BE2C (cell line): ENCODE data around the gene SPHK2.

Experiments
- DNase-seq: peaks from one replicate; pipeline ENCODE4 v3.0.0-alpha.2; 2020
- H3K27me3 ChIP-seq: fragments of 250-450 bp; sonication (Bioruptor Pico); 2 replicates; pipeline ENCODE4 v1.5.1; 2020; ENCODE audit warnings: mild to moderate bottlenecking
- H3K36me3 ChIP-seq: fragments of 250-450 bp; sonication (Bioruptor Pico); 2 replicates; pipeline ENCODE4 v1.5.1; 2020; ENCODE audit warnings: mild to moderate bottlenecking
- H3K4me1 ChIP-seq: fragments of 250-450 bp; sonication (Bioruptor Pico); 2 replicates; pipeline ENCODE4 v1.5.1; 2020
- H3K4me3 ChIP-seq: 2 replicates; pipeline ENCODE4 v1.5.1; 2011; ENCODE audit warnings: low read depth, low read length
- H3K9me3 ChIP-seq: fragments of 250-450 bp; sonication (Bioruptor Pico); 2 replicates; pipeline ENCODE4 v1.5.1; 2020
- CTCF ChIP-seq: IDR thresholded peaks from 2 replicates; pipeline ENCODE4 v1.5.1; 2012; ENCODE audit warnings: mild to moderate bottlenecking, low read depth, low read length

The SPHK2 gene

DNA sequence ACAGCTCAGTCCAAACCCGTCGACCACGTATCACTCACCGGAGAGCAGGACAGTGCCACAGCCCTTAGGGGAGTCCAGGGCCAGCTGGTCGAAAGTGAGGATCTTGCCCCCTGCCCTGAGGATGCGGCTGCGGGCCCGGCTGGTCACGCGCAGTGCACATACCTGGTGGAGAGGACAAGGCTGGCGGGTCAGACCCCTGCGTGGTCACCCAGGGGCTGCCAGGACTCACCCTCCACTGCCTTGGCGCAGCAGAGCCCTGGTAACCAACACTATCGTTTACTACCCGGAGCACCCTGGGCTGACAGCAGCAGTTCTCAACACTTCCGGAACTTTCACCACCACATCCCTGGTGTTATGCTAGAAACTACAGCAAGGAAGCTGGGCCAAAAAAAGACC lies 3.3 kb upstream of the SPHK2 start:
- no peaks in the 10 kb centered on the region for H3K27me3 ChIP-seq
- H3K4me1 ChIP-seq = peaks cover 25% of the 10 kb centered on the region
- DNase-seq = no peak
- no peaks in the 10 kb centered on the region for H3K9me3 ChIP-seq
- peaks cover 47% of the 10 kb centered on the region for H3K36me3 ChIP-seq
- no peak overlapping the region for H3K4me3 ChIP-seq
- TF ChIP-seq CTCF = no peak

DNA sequence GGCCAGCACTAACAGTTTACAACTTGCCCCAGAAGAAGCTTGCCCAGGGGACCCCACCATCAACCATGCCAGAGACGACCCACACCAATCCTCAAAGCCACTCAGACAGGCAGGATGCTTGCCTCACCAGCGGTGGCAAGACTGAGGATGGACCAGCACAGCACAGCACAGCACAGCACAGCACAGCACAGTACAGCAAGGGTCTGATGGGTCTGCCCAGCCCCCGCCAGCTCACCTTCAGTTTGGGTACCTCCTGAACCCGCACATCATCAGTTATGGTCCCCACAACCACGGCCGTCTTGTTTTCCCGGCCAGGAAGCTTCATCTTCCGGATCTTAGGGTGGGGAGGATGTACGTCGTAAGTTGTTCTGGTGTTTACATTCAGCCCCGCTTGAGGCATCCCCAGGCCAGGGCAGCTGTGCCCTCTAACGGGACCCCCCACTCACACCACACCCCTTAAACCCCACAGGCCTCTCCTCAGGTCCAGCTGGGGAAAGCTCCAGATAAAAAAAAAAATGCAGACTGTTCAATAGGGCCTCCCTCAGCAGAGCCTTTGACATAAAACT lies 2.7 kb upstream of the SPHK2 start:
- H3K9me3 ChIP-seq = no peaks in the 10 kb centered on the region
- DNase-seq = no peak
- peaks cover 47% of the 10 kb centered on the region for H3K36me3 ChIP-seq
- peak overlapping the region; percentile 100 for H3K4me3 ChIP-seq
- no peaks in the 10 kb centered on the region for H3K27me3 ChIP-seq
- TF ChIP-seq CTCF = no peak
- H3K4me1 ChIP-seq = peaks cover 25% of the 10 kb centered on the region

DNA sequence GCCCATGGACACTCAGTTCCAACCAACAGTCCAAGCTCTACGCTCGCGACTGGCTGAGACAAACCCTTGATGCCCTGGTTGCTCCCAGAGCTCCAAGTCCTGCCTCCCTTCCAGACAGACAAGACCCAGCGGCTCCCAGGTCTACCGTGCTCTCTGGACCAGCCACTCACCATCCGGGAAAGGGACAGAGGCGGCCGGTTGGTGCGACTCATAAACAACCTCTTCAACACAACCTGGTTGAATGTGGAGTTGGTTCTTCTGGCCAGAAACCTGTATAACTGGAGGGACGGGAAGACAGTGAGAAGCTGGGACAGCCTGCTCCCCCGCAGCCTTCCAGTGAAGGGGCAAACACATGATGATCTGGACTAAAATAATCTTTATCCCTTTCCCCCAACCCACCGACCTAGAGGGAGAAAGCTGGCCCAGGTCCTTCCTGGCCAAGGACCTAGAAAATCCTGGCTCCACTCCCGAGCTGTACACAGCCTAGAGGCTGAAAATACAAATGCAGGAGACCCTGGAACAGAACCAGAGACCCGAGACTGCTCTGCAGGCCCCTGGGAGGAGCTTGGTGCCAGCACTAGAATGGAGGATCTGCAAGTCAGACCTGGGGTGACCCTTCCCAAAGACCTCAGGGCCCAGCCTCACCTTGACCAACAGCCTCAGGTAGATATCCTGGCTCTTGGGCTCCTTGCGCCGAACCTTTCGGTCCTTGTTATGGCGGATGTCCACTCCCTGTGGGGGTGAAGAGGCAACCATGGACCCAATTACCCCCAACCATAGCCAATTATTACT lies 2.0 kb upstream of the SPHK2 start:
- Histone ChIP-seq H3K9me3 (no peaks in the 10 kb centered on the region), H3K4me3 (peak overlapping the region; percentile 100), H3K4me1 (peaks cover 25% of the 10 kb centered on the region), H3K27me3 (no peaks in the 10 kb centered on the region), H3K36me3 (peaks cover 47% of the 10 kb centered on the region)
- TF ChIP-seq CTCF = no peak
- no peak for DNase-seq

- Histone ChIP-seq H3K4me3 (peak overlapping the region; percentile 100), H3K36me3 (peaks cover 47% of the 10 kb centered on the region), H3K4me1 (peaks cover 25% of the 10 kb centered on the region), H3K9me3 (no peaks in the 10 kb centered on the region), H3K27me3 (no peaks in the 10 kb centered on the region)
- no peak for DNase-seq
- no peak for TF ChIP-seq CTCF
Observed at GRCh38 chr19:48618278-48618915, 909 bp upstream of the SPHK2 start.

DNA sequence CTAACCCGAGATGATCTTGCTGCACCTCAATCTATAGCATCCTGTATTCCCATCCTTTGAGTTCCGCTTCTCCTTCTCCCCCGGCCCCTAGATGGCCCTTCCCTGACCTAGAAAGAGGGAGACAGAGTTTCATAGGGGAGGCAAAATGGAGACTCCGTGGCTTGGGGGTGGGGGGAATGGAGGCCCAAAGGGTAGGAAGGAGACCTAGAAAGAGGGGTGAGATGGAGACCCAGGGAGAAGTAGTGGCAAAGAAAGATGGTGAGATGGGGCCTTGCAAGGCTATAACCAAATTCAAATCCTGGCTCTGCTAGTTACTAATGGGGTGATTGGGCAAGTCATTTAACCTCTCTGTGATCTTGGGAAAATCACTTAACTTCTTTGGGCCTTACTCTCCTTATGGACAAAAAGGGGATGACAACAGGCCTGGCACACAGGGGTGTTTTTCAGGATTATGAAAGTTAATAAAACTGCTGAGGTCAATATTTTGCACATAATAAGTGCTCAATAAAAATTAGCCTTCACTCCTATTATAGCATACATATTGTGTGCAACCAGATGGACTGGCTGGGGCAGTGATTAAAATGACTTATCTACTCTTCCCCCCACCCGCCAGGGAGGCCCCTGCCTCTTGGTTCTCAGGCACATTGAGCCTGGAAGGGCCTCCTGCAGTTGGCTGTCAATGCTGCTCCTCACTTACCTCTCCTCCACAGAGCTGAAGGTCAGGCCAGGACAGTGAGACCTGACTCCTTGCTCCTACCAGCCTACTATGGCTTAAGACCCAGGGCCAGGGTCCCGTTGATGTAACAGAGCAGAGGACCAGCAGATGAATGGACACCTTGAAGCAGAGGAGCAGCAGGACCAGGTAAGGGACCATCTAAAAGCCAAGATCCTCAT lies 633 bp downstream of the SPHK2 start:
- no peak for DNase-seq
- Histone ChIP-seq H3K4me1 (peaks cover 10% of the 10 kb centered on the region; the same call in 1 of the 2 replicates), H3K36me3 (peaks cover 38% of the 10 kb centered on the region)

More for the DNA sequence above, 633 bp downstream of the SPHK2 start:
- no peaks in the 10 kb centered on the region for H3K9me3 ChIP-seq
- H3K4me3 ChIP-seq = peak overlapping the region; percentile 100
- no peak for TF ChIP-seq CTCF
- H3K27me3 ChIP-seq = no peaks in the 10 kb centered on the region
